Fibroblast of the aortic adventitia (primary cell): Measurements from ENCODE around the gene PAX5. TPM values are rescaled to one million over a fixed set of nuclear protein-coding genes. Genes with fewer than 3 reads are reported as not detected.

Source experiments
- DNase-seq: peaks from one replicate; pipeline ENCODE4 v3.0.0-alpha.2; 2010; ENCODE audit warnings: low read depth
- H3K4me3 ChIP-seq: 2 replicates; pipeline ENCODE4 v1.5.1; 2011; ENCODE audit warnings: low read depth, mild to moderate bottlenecking, control low read depth, low read length, moderate library complexity
- CTCF ChIP-seq: IDR thresholded peaks from 2 replicates; pipeline ENCODE4 v1.5.1; 2011; ENCODE audit warnings: mild to moderate bottlenecking, low read length, control low read depth, inconsistent platforms; ENCODE audit not compliant: insufficient read depth
- total RNA-seq: library from RNA; depleted of rRNA; stranded (reverse); fragments of >200 nt; gene quantifications from 2 replicates; pipeline ENCODE4 v1.2.3, GENCODE V29; 2012; ENCODE audit warnings: low replicate concordance

PAX5 gene
- total RNA-seq, 1 donor = not detected

DNA sequence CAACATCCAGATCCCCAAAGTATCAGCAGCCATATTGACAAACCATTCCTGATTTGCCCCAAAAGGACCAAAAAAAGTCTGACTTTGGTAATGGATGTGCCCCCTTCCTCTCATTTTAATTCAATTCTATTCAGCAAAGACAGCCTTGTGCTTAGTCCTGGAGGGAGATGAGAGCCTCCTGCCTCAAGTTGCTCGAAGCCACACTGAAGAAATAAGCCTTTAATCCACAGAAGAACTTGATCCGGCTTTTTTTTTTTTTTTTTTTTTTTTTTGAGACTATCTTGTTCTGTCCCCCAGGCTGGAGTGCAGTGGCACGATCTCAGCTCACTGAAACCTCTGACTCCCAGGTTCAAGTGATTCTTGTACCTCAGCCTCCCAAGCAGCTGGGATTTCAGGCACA, 8.4 kb upstream of the PAX5 start:
- no peak for TF ChIP-seq CTCF
- no peak overlapping the region for H3K4me3 ChIP-seq
- no peak for DNase-seq

DNA sequence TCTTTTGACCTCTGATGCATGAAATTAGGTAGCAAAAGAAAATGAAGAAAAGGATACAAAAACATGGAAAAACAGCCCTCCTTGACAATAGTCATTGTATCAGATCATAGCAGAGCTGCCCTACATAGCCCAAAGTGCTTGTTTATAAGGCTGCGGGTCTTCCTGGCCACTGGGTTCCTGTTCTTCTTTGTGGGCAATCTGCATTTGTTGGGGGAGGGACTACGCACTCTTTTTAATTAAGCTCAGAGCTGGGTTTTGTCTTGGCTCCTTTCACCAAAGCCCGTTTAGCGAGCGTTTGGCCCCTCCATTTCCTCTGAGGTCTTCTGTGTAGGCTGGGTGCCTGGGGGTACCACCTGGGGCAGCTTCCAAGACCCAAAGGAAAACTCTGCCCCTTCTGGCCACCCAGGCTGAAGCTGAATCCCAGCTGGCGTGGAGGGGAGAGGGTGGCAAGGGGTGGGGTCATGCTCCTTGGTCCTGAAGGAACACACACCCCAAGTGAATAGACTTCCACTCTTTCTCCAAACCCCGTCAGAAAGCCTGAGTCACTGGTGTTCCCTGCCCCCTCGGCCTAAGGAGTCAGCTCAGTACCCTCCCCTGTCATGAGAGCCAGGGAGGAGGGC, 6.5 kb upstream of the PAX5 start:
- no peak overlapping the region for H3K4me3 ChIP-seq
- TF ChIP-seq CTCF = no peak
- DNase-seq = no peak

DNA sequence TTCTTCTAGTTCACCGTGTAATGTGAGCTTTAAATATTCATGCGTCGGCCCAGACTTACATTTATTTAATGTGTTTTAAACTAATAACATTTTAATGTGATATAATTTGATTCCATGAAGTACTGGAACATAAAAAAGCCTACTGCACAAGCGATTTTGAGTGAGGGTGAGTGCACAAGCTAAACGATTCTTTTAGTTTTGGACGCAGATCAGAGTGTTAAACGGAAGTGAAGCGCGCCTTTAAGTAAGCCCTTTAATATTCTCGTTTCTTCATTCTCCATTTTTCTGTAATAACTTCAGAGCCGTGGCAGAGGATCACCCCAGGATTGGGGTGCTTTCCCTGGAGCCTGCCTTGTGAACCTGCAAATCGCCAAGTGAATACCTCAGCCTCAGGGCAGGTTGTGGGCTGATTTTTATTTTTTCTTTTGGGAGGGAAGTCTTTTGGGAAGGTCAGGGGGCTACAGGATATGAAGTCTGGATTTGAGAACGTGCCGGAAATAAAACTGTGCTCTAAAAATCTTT, 4.9 kb upstream of the PAX5 start:
- no peak overlapping the region for H3K4me3 ChIP-seq
- TF ChIP-seq CTCF = no peak
- DNase-seq = no peak

GRCh38 chr9:37038302-37038942, 4.4 kb upstream of the PAX5 start:
- no peak for TF ChIP-seq CTCF
- DNase-seq = no peak

DNA sequence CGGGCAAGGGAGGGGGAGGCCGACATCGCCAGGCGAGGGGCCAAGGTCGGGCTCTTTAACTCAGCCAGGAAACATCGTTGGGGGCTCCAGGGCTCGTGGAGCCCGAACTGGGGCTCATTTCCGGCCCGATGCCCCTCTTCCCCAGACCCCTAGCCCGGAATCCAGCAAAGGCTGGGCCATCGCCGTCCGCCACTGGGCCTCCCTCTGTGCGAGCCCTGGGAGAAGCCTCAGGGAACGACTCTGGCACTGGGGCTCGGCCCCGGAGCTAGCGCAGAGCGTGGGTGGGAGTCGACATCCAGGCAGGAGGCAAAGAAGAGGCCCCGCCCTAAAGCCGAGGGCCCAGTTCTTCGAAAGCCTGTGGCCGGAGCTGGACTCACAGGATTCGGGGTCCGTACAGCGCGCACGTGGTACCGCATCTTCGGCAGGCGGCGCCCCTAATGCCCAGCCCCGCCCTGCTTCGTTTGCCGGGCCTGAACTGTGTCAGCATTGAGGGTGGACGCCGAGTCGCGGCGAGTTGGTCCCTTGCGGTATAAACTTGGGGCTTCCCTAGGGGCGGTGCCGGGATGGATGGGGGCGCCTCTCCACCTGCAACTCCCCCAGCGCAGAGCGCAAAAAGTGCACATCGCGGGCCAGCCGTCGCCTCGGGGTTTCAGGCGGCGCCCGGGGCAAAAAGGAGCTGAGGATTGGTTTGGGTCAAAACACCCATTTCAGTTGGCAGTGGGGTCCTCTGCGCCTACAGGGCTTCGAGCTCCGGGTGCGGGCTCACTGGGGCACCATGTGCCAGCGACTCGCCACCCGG, 3.6 kb upstream of the PAX5 start:
- TF ChIP-seq CTCF = no peak
- DNase-seq = no peak
- H3K4me3 ChIP-seq = peak overlapping the region; percentile 62

More at GRCh38 chr9:37038302-37038942, 4.4 kb upstream of the PAX5 start:
- no peak overlapping the region for H3K4me3 ChIP-seq

GRCh38 chr9:37036776-37037502, 2.9 kb upstream of the PAX5 start:
- DNase-seq = peak; percentile 33

More at GRCh38 chr9:37036776-37037502, 2.9 kb upstream of the PAX5 start:
- no peak for TF ChIP-seq CTCF
- peak overlapping the region; percentile 62 for H3K4me3 ChIP-seq
